ENCODE measurements around the gene D2HGDH. TPM values are rescaled to one million over a fixed set of nuclear protein-coding genes. Genes with fewer than 3 reads are reported as not detected.

D2HGDH gene
- total and polyA plus RNA-seq, 9 of the 15 experiments (the other 6 are each of a cell fraction or from before 2014, with no cell fraction given) = 0.39 to 30.8 (median 10.3) TPM

DNA sequence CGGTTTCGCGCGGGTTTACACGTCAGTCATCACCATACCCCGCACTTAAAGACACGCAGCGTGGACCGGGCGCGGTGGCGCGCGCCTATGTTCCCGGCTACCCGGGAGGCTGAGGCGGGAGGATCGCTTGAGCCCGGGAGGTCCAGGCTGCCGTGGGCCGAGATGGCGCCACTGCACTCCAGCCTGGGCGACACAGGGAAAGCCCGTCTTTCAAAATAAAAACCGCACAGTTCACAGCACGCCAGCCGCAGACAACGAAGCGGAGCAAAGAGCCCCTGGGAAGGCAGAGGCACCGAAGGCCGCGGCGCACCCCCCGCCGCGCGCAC, 48.1 kb upstream of the D2HGDH start (continued):
- TF ChIP-seq, protein P1, sequence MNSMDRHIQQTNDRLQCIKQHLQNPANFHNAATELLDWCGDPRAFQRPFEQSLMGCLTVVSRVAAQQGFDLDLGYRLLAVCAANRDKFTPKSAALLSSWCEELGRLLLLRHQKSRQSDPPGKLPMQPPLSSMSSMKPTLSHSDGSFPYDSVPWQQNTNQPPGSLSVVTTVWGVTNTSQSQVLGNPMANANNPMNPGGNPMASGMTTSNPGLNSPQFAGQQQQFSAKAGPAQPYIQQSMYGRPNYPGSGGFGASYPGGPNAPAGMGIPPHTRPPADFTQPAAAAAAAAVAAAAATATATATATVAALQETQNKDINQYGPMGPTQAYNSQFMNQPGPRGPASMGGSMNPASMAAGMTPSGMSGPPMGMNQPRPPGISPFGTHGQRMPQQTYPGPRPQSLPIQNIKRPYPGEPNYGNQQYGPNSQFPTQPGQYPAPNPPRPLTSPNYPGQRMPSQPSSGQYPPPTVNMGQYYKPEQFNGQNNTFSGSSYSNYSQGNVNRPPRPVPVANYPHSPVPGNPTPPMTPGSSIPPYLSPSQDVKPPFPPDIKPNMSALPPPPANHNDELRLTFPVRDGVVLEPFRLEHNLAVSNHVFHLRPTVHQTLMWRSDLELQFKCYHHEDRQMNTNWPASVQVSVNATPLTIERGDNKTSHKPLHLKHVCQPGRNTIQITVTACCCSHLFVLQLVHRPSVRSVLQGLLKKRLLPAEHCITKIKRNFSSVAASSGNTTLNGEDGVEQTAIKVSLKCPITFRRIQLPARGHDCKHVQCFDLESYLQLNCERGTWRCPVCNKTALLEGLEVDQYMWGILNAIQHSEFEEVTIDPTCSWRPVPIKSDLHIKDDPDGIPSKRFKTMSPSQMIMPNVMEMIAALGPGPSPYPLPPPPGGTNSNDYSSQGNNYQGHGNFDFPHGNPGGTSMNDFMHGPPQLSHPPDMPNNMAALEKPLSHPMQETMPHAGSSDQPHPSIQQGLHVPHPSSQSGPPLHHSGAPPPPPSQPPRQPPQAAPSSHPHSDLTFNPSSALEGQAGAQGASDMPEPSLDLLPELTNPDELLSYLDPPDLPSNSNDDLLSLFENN (IDR thresholded peaks at IDR 0.05; ENCODE audit: low read depth in 2 of 2, low read length in 2 of 2) = no peak
- TF ChIP-seq, protein P2, sequence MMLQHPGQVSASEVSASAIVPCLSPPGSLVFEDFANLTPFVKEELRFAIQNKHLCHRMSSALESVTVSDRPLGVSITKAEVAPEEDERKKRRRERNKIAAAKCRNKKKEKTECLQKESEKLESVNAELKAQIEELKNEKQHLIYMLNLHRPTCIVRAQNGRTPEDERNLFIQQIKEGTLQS (IDR thresholded peaks at IDR 0.05) = no peak
- TF ChIP-seq, protein P2 (CRISPR knock-in tag; conservative IDR thresholded peaks at IDR 0.05) = no peak
- no peak for TF ChIP-seq CCNT2 (IDR thresholded peaks at IDR 0.05; ENCODE audit: borderline replicate concordance, extremely low read depth, insufficient read length, low read depth, low read length)
- TF ChIP-seq KHSRP (IDR thresholded peaks at IDR 0.05) = no peak
- TF ChIP-seq GTF2E2 (tag; IDR thresholded peaks at IDR 0.05) = 0 out of 2 replicates have a peak, but pooled peaks have one; percentile 12
- no peak for TF ChIP-seq HDAC2 (IDR thresholded peaks at IDR 0.05)
- TF ChIP-seq HMG20B (CRISPR knock-in tag; IDR thresholded peaks at IDR 0.05) = no peak
